Caco-2 (cell line): ENCODE measurements around the gene NPL. TPM values are rescaled to one million over a fixed set of nuclear protein-coding genes. Genes with fewer than 3 reads are reported as not detected.

ENCODE experiments used
- BruUV-seq: library from RNA; stranded (reverse); fragments of 400-500 nt; replicated peaks from 2 replicates; lab custom pipeline; 2021; lab: Mats Ljungman, UMichigan
- CTCF ChIA-PET: fragments of 300-600 bp; sonication (Branson Sonifier 250); formaldehyde crosslinking; loops from one replicate; lab custom pipeline; 2022; ENCODE audit warnings: antibody characterized with exemption; lab: Charles Lee
- POLR2A ChIA-PET: fragments of 300-600 bp; sonication (Branson Sonifier 250); formaldehyde crosslinking; loops from one replicate; lab custom pipeline; 2022; ENCODE audit warnings: antibody characterized with exemption; lab: Charles Lee
- DNase-seq, 2 experiments: peaks; one replicate each; pipeline versions ENCODE4 v3.0.0 to v3.0.0-alpha.2; 2020 to 2022
- H3K27me3 ChIP-seq: replicated peaks from 2 replicates; pipeline ENCODE4 v1.6.0; 2011; ENCODE audit warnings: low read length; ENCODE audit not compliant: control insufficient read depth, insufficient read depth
- H3K36me3 ChIP-seq: 2 replicates; pipeline ENCODE4 v1.5.1; 2011; ENCODE audit warnings: low read length; ENCODE audit not compliant: control insufficient read depth, insufficient read depth
- H3K4me1 ChIP-seq: fragments of 250-450 bp; sonication (Bioruptor Pico); 2 replicates; pipeline ENCODE4 v1.5.1; 2020; ENCODE audit warnings: mild to moderate bottlenecking
- H3K4me3 ChIP-seq: 2 replicates; pipeline ENCODE4 v1.5.1; 2011; ENCODE audit warnings: low read depth, mild to moderate bottlenecking, control low read depth, low read length
- H3K9me3 ChIP-seq: fragments of 250-450 bp; sonication (Bioruptor Pico); 2 replicates; pipeline ENCODE4 v1.5.1; 2020; ENCODE audit warnings: mild to moderate bottlenecking, moderate library complexity
- H3K27ac Mint-ChIP-seq: one replicate; pipeline ENCODE4 v1.8.0; 2022; ENCODE audit warnings: mixed read lengths; ENCODE audit not compliant: unreplicated experiment
- H3K27me3 Mint-ChIP-seq: one replicate; pipeline ENCODE4 v1.8.0; 2022; ENCODE audit warnings: mixed read lengths; ENCODE audit not compliant: insufficient read depth, unreplicated experiment
- H3K36me3 Mint-ChIP-seq: one replicate; pipeline ENCODE4 v1.8.0; 2022; ENCODE audit warnings: mild to moderate bottlenecking, mixed read lengths; ENCODE audit not compliant: insufficient read depth, unreplicated experiment
- H3K4me1 Mint-ChIP-seq: one replicate; pipeline ENCODE4 v1.8.0; 2022; ENCODE audit warnings: low read depth, mixed read lengths; ENCODE audit not compliant: unreplicated experiment
- H3K4me3 Mint-ChIP-seq: one replicate; pipeline ENCODE4 v1.8.0; 2022; ENCODE audit warnings: mild to moderate bottlenecking, moderate library complexity, mixed read lengths; ENCODE audit not compliant: unreplicated experiment
- H3K9me3 Mint-ChIP-seq: one replicate; pipeline ENCODE4 v1.8.0; 2022; ENCODE audit warnings: mixed read lengths; ENCODE audit not compliant: unreplicated experiment
- intact Hi-C: fragments of 100-400 bp; cut with micrococcal nuclease; formaldehyde crosslinking; loops from one replicate; pipeline ENCODE4 v1.10.0; 2022; ENCODE audit not compliant: unreplicated experiment
- total RNA-seq: library from RNA; stranded (reverse); gene quantifications from 2 replicates; pipeline ENCODE4 v1.2.3, GENCODE V29; 2022
- TF ChIP-seq, protein P1 (sequence below), 2 experiments: fragments of 200-600 bp in 1 of 2; IDR thresholded peaks; 1 replicate in 1 of 2; 2 replicates in 1 of 2; pipeline versions ENCODE4 v1.5.1 to v1.8.0; 2011 to 2022; ENCODE audit warnings: antibody characterized with exemption in 1 of 2, control low read depth in 1 of 2, inconsistent platforms in 1 of 2, low read depth in 1 of 2, low read length in 1 of 2, mild to moderate bottlenecking in 1 of 2, moderate library complexity in 1 of 2; ENCODE audit not compliant: insufficient read depth in 1 of 2, severe bottlenecking in 1 of 2, unreplicated experiment in 1 of 2

Gene NPL
- total RNA-seq, 1 experiment from 2014 or later: 4.8 TPM

DNA sequence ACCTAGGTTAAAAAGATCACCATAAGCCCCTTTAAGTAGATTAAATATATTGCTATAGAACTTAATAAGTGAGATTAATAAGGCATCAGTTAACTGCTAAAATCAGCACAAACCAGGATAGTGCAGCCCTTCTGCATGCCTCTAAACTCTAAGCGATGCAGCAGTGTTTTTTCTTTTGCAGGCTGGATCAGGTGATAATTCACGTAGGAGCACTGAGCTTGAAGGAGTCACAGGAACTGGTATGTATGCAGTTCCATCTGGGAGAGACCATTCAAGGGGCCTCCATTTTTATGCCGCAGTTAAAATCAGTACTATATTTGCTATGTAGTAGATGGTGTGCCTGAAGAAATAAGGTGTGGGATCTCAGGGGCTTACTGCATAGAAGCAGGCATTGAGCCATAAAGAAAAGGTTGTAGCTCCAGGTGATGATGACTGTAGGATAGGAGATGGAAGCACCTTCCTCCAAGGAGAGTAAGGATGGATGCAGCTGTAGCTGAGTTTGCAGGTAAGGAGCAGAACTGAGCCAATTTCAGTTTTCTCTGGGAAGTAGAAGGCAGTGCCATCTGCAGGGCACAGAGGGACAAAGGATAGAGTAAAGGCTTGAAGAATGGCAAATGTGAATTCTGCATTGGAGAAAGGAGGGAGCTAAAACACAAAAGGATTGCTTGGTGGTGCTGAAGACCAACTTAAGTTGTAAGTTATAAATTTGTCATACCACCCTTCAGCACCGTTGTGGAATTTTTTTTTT is 22.6 kb downstream of the NPL start:
- intact Hi-C loops: no loop called here
- no peaks in the 10 kb centered on the region for H3K36me3 ChIP-seq
- no peaks in the 10 kb centered on the region for H3K36me3 Mint-ChIP-seq
- no peak overlapping the region for H3K27ac Mint-ChIP-seq
- no peaks in the 10 kb centered on the region for H3K27me3 ChIP-seq
- H3K9me3 Mint-ChIP-seq: no peaks in the 10 kb centered on the region
- H3K4me1 ChIP-seq: 0 out of 2 replicates have a peak, but pooled peaks cover 3% of the 10 kb centered on the region
- BruUV-seq: no TSS peak
- no peak overlapping the region for H3K4me3 ChIP-seq
- TF ChIP-seq, protein P1, sequence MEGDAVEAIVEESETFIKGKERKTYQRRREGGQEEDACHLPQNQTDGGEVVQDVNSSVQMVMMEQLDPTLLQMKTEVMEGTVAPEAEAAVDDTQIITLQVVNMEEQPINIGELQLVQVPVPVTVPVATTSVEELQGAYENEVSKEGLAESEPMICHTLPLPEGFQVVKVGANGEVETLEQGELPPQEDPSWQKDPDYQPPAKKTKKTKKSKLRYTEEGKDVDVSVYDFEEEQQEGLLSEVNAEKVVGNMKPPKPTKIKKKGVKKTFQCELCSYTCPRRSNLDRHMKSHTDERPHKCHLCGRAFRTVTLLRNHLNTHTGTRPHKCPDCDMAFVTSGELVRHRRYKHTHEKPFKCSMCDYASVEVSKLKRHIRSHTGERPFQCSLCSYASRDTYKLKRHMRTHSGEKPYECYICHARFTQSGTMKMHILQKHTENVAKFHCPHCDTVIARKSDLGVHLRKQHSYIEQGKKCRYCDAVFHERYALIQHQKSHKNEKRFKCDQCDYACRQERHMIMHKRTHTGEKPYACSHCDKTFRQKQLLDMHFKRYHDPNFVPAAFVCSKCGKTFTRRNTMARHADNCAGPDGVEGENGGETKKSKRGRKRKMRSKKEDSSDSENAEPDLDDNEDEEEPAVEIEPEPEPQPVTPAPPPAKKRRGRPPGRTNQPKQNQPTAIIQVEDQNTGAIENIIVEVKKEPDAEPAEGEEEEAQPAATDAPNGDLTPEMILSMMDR (IDR thresholded peaks at IDR 0.05; ENCODE audit: insufficient read depth in 1 of 2, low read depth in 1 of 2, low read length in 1 of 2, severe bottlenecking in 1 of 2, unreplicated experiment in 1 of 2): no peak
- ChIA-PET CTCF (no interaction called here), POLR2A (no interaction called here)
- H3K4me1 Mint-ChIP-seq: peaks cover 3% of the 10 kb centered on the region
- no peak overlapping the region for H3K4me3 Mint-ChIP-seq
- H3K27me3 Mint-ChIP-seq: no peaks in the 10 kb centered on the region
- no peaks in the 10 kb centered on the region for H3K9me3 ChIP-seq
- DNase-seq: no peak

DNA sequence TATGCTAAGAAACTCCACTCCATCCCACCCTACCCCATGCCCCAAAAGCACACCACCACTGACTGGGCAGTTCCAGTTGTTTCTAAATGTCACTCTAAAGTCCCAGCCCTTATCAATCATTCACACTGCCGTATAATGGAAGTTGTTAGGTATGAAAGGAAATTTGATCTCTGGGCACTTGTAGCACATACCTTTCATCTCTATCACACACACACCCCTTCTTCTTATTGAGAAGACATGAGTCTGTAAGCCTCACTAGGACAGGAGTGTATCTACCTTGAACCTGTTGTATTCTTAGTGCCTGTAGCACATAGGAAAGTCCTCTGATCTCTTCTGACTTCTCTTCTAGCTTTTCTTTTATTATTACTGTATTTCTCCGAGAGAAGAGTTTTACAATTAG is 27.3 kb downstream of the NPL start:
- Mint-ChIP-seq H3K4me1 (peaks cover 7% of the 10 kb centered on the region), H3K27ac (no peak overlapping the region), H3K36me3 (no peaks in the 10 kb centered on the region), H3K9me3 (no peaks in the 10 kb centered on the region), H3K27me3 (no peaks in the 10 kb centered on the region), H3K4me3 (no peak overlapping the region)
- Histone ChIP-seq H3K27me3 (no peaks in the 10 kb centered on the region), H3K9me3 (no peaks in the 10 kb centered on the region; the same call in 1 of the 2 replicates), H3K36me3 (no peaks in the 10 kb centered on the region), H3K4me1 (0 out of 2 replicates have a peak, but pooled peaks cover 3% of the 10 kb centered on the region), H3K4me3 (no peak overlapping the region)
- DNase-seq: no peak
- no TSS peak for BruUV-seq
- POLR2A ChIA-PET: no interaction called here
- CTCF ChIA-PET: no interaction called here
- TF ChIP-seq, protein P1 (IDR thresholded peaks at IDR 0.05; ENCODE audit: insufficient read depth in 1 of 2, low read depth in 1 of 2, low read length in 1 of 2, severe bottlenecking in 1 of 2, unreplicated experiment in 1 of 2): no peak
- intact Hi-C loops: no loop called here

DNA sequence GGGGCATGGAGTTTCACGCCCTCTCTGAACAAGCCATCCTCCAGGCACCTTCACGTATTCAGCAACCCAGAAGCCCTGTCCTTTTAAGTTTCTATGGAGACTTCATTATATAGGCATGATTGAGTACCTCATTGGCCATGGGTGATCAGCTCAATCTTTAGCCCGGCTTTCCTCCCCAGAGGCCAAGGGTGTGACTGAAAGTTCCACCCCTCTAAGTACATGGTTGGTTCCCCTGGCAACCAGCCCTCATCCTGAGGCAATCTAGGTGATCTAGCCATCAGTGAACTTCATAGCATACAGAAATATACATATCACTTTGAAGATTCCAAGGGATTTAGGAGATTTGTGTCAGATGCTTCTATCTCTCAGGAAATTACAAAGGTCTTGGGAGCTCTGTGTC is 28.2 kb downstream of the NPL start:
- Mint-ChIP-seq H3K4me1 (peaks cover 7% of the 10 kb centered on the region), H3K9me3 (no peaks in the 10 kb centered on the region), H3K27me3 (no peaks in the 10 kb centered on the region), H3K27ac (no peak overlapping the region), H3K4me3 (no peak overlapping the region), H3K36me3 (no peaks in the 10 kb centered on the region)
- Histone ChIP-seq H3K36me3 (no peaks in the 10 kb centered on the region), H3K4me1 (0 out of 2 replicates have a peak, but pooled peaks cover 3% of the 10 kb centered on the region), H3K9me3 (no peaks in the 10 kb centered on the region; the same call in 1 of the 2 replicates), H3K27me3 (no peaks in the 10 kb centered on the region), H3K4me3 (no peak overlapping the region)
- no peak for DNase-seq
- CTCF ChIA-PET: no interaction called here
- TF ChIP-seq, protein P1 (IDR thresholded peaks at IDR 0.05; ENCODE audit: insufficient read depth in 1 of 2, low read depth in 1 of 2, low read length in 1 of 2, severe bottlenecking in 1 of 2, unreplicated experiment in 1 of 2): no peak
- POLR2A ChIA-PET: no interaction called here
- intact Hi-C loops: no loop called here
- BruUV-seq: no TSS peak
